ENCODE measurements around the gene PRR14. TPM values are rescaled to one million over a fixed set of nuclear protein-coding genes. Genes with fewer than 3 reads are reported as not detected.

The PRR14 gene
- total RNA-seq, 4 donors from 2014 or later: 42.9 to 154 (median 85.5) TPM

DNA sequence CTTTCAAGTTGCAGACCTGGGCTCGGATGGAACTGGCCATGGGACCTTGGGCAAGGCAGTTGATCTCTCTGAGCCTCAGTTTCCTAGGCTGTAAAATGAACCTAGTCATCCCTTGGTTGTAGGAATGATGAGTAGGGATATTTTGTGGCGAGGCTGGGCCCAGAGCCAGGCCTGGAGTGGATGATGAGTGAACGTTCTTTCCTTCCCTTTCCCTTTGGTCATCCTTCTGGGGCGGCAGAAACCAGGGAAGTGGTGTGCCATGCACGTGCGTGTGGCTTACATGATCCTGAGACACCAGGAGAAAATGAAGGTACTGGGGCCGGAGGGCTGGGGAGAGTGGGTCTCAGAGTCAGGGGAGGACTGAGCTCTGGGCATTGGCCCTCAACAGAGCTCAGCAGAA, 15.9 kb downstream of the PRR14 start:
- no peak overlapping the region for H3K27ac ChIP-seq
- no peak overlapping the region for H3K4me3 ChIP-seq
- intact Hi-C loops (cut with DNase I; ENCODE audit: low total_unique reads) (no loop called here), in situ Hi-C loops (cut with MboI; ENCODE audit: low pct_ligation_motif_present in 1 of 4, low pct_unique_long_range_greater_than_20kb in 1 of 4, low sequenced_read_pairs in 3 of 4) (no loop called here)
- TF ChIP-seq, protein P1, sequence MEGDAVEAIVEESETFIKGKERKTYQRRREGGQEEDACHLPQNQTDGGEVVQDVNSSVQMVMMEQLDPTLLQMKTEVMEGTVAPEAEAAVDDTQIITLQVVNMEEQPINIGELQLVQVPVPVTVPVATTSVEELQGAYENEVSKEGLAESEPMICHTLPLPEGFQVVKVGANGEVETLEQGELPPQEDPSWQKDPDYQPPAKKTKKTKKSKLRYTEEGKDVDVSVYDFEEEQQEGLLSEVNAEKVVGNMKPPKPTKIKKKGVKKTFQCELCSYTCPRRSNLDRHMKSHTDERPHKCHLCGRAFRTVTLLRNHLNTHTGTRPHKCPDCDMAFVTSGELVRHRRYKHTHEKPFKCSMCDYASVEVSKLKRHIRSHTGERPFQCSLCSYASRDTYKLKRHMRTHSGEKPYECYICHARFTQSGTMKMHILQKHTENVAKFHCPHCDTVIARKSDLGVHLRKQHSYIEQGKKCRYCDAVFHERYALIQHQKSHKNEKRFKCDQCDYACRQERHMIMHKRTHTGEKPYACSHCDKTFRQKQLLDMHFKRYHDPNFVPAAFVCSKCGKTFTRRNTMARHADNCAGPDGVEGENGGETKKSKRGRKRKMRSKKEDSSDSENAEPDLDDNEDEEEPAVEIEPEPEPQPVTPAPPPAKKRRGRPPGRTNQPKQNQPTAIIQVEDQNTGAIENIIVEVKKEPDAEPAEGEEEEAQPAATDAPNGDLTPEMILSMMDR (IDR thresholded peaks at IDR 0.05): no peak
- H3K27me3 ChIP-seq: no peaks in the 10 kb centered on the region
- WGBS, 2 donors (ENCODE audit: low coverage in 1 of 2): 80% methylated on average over 7 of the region's 7 CpGs; no CpG with 5 or more reads in 1 of the 2 donors
- H3K36me3 ChIP-seq: peaks cover 0 to 79% (median 36%) of the 10 kb centered on the region in 4 donors
- no peak for DNase-seq
- H3K4me1 ChIP-seq: peaks cover 4 to 21% (median 20%) of the 10 kb centered on the region in 4 donors
- H3K9me3 ChIP-seq: no peaks in the 10 kb centered on the region

DNA sequence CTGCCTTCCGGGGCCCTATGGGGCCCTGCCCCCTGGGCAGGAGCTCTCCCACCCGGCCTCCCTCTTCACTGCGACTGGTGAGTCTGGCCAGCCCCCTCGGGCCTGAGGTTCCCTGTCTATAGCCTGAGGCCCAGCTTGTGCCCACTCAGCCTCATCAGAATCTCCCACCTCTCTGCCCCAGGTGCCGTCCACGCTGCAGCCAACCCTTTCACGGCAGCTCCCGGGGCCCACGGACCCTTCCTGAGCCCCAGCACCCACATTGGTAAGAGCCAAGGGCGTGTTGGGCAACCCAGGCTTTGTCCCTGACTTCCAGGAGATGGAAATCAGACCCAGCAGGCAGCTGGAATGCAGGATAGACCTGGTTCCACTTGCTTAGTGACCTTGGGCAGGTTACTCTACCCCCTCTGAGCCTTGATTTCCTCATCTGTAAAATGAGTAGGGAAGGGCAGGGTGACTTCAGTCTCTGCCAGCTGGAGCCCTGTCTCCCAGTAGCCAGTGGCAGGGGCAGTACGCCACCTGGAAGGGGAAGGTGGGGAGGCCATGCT, 16.7 kb downstream of the PRR14 start:
- H3K27ac ChIP-seq: no peak overlapping the region
- peaks cover 0 to 72% (median 33%) of the 10 kb centered on the region in 4 donors for H3K36me3 ChIP-seq
- DNase-seq: no peak
- 90% methylated on average over 11 of the region's 11 CpGs; no CpG with 5 or more reads in 1 of the 2 donors for WGBS, 2 donors (ENCODE audit: low coverage in 1 of 2)
- H3K4me1 ChIP-seq: peaks cover 0 to 14% (median 12%) of the 10 kb centered on the region in 4 donors
- no peak overlapping the region for H3K4me3 ChIP-seq
- no peak for TF ChIP-seq EP300 (IDR thresholded peaks at IDR 0.05; ENCODE audit: low read depth)
- TF ChIP-seq, protein P1 (IDR thresholded peaks at IDR 0.05): no peak
- TF ChIP-seq POLR2AphosphoS5 (IDR thresholded peaks at IDR 0.05): no peak
- TF ChIP-seq POLR2A (IDR thresholded peaks at IDR 0.05): no peak
- H3K27me3 ChIP-seq: no peaks in the 10 kb centered on the region
- no peaks in the 10 kb centered on the region for H3K9me3 ChIP-seq
- intact Hi-C loops (cut with DNase I; ENCODE audit: low total_unique reads) (no loop called here), in situ Hi-C loops (cut with MboI; ENCODE audit: low pct_ligation_motif_present in 1 of 4, low pct_unique_long_range_greater_than_20kb in 1 of 4, low sequenced_read_pairs in 3 of 4) (no loop called here)

DNA sequence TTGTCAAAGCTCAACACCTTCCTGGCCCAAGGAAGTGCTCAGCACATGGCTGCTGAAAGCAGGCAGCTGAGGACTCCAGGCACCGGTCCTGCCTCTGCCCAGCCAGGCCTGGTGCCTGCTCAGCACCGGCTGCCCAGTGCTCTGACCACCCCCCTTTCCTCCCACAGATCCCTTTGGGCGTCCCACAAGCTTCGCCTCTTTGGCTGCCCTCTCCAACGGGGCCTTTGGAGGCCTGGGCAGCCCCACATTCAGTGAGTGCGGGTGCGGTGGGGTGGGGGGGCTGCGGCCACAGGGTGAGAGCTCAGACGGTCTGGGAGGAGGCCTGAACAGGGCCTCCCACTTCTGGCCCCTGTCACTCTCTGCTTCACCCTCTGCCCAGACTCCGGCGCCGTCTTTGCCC, 17.6 kb downstream of the PRR14 start:
- peaks cover 0 to 4% (median 4%) of the 10 kb centered on the region in 4 donors for H3K4me1 ChIP-seq
- intact Hi-C loops (cut with DNase I; ENCODE audit: low total_unique reads) (no loop called here), in situ Hi-C loops (cut with MboI; ENCODE audit: low pct_ligation_motif_present in 1 of 4, low pct_unique_long_range_greater_than_20kb in 1 of 4, low sequenced_read_pairs in 3 of 4) (no loop called here)
- TF ChIP-seq POLR2AphosphoS5 (IDR thresholded peaks at IDR 0.05) (no peak), EP300 (IDR thresholded peaks at IDR 0.05; ENCODE audit: low read depth) (no peak), POLR2A (IDR thresholded peaks at IDR 0.05) (no peak)
- TF ChIP-seq, protein P1 (IDR thresholded peaks at IDR 0.05): no peak
- no peaks in the 10 kb centered on the region for H3K27me3 ChIP-seq
- WGBS, 2 donors (ENCODE audit: low coverage in 1 of 2): 91% methylated on average over 12 of the region's 12 CpGs; no CpG with 5 or more reads in 1 of the 2 donors
- no peak for DNase-seq
- H3K4me3 ChIP-seq: no peak overlapping the region
- no peaks in the 10 kb centered on the region for H3K9me3 ChIP-seq
- peaks cover 0 to 67% (median 29%) of the 10 kb centered on the region in 4 donors for H3K36me3 ChIP-seq
- no peak overlapping the region for H3K27ac ChIP-seq

DNA sequence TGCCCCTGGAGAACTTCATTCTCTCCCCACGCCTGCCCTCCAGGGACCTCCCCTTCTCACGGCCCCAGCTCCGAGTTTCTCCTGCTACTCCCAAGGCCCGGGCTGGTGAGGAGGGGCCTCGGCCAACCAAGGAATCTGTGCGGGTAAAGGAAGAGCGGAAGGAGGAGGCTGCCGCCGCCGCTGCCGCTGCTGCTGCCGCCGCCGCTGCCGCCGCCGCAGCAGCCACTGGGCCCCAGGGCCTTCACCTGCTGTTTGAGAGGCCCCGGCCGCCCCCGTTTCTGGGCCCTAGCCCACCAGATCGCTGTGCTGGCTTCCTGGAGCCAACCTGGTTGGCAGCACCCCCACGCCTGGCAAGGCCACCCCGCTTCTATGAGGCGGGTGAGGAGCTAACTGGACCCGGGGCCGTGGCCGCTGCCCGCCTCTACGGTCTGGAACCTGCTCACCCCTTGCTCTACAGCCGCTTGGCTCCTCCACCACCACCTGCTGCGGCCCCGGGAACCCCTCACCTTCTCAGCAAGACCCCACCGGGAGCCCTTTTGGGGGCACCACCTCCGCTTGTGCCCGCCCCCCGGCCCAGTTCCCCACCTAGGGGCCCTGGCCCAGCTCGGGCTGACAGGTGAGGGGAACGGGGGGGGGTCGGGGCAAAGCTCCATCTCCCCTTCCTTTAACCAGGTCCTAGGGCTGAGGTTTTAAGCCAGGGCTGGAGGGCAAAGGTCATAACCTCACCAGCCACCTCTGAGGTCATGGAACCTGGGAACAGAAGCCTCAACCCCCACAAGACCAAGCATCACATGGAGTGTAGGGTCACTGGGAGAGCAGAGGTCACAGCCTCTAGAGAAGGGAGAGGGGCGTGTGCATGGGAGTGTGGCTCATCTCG, 18.5 kb downstream of the PRR14 start:
- no peak for DNase-seq
- H3K9me3 ChIP-seq: no peaks in the 10 kb centered on the region
- H3K27me3 ChIP-seq: no peaks in the 10 kb centered on the region
- in situ Hi-C loops (cut with MboI; ENCODE audit: low pct_ligation_motif_present in 1 of 4, low pct_unique_long_range_greater_than_20kb in 1 of 4, low sequenced_read_pairs in 3 of 4): no loop called here
- no peak overlapping the region for H3K27ac ChIP-seq
- WGBS, 2 donors (ENCODE audit: low coverage in 1 of 2): 94% methylated on average over 26 of the region's 41 CpGs; no CpG with 5 or more reads in 1 of the 2 donors
- no peak overlapping the region for H3K4me3 ChIP-seq
- peaks cover 0 to 61% (median 26%) of the 10 kb centered on the region in 4 donors for H3K36me3 ChIP-seq
- intact Hi-C loops (cut with DNase I; ENCODE audit: low total_unique reads): no loop called here
- no peak for TF ChIP-seq POLR2AphosphoS5 (IDR thresholded peaks at IDR 0.05)
- TF ChIP-seq, protein P1 (IDR thresholded peaks at IDR 0.05): no peak
- TF ChIP-seq EP300 (IDR thresholded peaks at IDR 0.05; ENCODE audit: low read depth): no peak
- TF ChIP-seq POLR2A (IDR thresholded peaks at IDR 0.05): no peak
- no peaks in the 10 kb centered on the region for H3K4me1 ChIP-seq
